T-helper 22 cell (primary cell): ENCODE measurements around the gene SIM1.

Experiments
- DNase-seq: peaks from one replicate; pipeline ENCODE4 v3.0.0-alpha.2; 2020; ENCODE audit warnings: low read depth

SIM1 gene, protein sequence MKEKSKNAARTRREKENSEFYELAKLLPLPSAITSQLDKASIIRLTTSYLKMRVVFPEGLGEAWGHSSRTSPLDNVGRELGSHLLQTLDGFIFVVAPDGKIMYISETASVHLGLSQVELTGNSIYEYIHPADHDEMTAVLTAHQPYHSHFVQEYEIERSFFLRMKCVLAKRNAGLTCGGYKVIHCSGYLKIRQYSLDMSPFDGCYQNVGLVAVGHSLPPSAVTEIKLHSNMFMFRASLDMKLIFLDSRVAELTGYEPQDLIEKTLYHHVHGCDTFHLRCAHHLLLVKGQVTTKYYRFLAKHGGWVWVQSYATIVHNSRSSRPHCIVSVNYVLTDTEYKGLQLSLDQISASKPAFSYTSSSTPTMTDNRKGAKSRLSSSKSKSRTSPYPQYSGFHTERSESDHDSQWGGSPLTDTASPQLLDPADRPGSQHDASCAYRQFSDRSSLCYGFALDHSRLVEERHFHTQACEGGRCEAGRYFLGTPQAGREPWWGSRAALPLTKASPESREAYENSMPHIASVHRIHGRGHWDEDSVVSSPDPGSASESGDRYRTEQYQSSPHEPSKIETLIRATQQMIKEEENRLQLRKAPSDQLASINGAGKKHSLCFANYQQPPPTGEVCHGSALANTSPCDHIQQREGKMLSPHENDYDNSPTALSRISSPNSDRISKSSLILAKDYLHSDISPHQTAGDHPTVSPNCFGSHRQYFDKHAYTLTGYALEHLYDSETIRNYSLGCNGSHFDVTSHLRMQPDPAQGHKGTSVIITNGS

DNA sequence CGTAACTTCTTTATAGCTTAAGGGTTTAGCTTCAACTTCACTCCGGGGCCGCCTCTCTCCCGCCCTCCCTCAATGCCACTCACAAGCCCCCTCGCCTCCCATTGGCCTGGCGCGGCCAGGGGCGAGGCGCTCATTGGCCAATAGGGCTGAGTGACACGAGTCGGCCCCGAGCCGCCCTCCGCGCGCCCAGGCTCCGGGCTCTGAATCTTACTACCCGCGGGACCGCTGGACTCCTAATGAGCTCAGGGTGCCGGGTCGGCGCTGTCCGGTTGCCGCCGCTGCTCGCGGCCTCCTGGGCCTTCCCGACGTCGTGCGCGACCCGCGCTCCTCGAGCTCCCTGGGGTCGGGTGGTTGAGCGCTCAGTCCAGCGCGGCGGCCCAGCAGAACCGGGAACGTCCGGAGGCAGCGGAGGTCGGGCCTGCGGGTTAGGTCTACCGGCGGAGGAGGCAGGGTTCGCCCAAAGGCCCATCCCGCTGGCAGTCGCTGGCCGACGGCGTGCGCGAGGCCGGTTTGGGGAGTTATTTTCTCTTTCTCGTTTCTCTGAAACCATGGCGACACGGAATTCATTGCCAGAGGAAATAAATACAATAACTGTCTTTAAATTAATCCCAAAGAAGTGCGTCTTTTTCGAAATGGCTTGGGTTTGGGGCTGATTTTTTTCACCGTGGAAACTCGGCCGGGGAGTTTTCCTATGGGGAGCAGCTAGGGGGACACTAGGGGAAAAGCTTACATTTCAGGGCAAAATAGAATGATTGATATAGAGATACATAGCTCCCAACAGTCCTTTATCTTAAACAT is at the start of gene SIM1:
Gene SIM1, minus strand, starts transcription at position 19 of the 798 bp plus-strand sequence. CDS start 1,453 bp downstream, outside the sequence.
- DNase-seq, result no peak

DNA sequence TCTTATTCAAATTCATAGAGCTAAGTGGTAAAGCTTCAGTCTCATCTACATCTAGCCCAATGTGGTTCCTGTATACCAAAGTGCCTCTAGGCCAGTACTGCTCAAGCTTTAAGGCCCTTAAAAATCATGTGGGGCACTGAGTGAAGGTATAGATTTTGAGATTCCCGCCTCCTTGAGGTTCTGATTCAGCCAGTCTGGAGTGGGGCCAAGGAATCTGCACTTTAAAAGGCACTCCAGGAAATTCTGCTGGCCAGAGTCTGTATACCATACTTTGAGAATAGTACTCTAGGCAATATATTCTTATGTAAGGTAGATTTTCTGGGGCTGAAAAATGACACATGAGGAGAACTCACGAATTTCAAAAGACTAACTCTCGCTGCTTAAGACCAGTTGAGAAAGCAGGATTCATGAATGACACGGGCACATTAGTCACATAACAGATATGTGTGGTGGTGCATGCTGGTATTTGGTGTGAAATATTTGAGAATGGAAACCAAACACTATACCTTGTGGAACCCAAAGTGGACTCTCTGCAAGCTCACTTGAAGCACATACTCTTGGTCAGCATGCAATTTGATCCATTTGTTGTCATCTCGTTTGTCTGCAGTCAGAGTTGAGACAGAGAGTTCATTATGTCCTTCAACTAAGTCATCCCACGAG is 47.6 kb upstream of the SIM1 start:
- no peak for DNase-seq

DNA sequence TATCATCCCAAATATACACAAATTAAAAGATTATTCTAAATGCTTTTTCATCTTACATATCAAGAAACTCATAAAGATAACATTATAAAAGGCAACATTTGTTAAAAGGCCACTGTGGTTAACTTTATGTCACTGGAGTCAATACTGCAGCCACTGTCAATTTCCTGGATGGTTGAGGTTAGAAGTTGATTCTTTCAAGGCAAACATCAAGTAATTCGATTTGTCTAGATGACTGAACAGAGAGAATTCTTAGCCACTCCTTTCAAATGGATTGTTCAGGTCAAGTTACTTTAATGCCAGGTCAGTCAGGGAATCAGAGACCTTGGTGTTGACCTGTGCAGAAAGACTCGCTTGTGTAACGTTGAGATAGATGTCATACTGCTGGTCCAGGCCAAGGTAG is 44.4 kb upstream of the SIM1 start:
- no peak for DNase-seq

DNA sequence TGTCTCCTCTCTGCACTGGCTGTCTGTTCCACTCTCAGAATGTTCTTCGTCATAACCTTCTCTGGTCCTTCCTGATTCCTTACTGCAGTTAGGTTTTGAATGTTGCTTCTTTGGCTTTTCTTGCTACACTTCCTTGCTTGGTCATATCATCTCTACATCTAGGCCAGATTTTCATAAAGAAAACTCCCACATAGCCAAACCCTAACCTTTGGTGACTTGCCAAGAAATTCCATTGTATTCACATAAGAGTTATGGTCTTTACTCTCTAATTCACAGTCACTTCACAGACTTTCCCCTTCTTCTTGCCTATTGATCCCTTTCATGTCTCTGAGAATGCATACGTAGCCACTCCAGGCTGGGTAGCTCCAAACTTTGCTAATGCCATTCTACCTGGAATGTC is 41.9 kb upstream of the SIM1 start:
- DNase-seq, result no peak

DNA sequence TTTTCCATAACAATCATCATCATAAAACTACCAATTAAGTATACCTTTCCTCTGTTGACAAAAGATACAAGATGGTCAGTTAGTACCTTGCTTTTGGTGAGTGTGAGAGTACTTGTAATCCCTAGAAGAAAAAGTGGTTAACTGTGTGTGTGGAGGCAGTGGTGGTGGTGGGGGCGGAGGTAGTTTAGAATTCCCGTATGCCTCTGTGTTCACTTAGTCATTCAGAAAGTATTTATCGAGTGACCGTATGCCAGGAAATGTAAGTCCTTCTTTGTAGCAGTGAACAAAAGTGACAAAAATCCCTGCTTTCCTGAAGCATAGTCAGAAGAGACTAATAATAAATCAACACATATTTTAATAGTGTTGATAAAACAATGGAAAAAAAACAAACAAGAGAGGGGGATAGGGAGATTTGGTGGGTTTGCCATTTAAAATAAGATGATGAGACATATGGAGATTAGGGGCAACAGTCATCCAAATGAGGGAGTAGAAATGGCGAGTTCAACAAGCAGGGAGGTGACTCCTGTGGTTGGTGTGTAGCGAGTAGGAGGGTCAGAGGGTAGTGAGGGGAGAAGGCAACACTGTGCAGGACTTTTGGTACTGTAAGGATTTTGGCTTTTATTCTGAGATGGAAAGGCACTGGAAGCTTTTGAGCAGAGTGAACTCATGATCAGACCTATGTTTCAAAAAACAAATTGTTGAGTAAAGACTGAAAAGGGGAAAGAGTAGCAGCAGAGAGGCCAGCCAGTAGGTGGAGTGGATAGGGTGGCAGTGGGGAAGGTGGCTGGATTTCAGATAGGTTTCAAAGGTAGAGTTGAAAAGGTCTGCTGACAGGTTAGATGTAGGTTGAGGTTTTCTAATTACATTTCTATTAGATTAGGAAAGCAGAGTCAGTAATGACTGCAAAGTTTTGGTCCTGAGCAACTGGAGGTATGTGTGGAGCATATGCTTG is 40.3 kb upstream of the SIM1 start:
- no peak for DNase-seq

DNA sequence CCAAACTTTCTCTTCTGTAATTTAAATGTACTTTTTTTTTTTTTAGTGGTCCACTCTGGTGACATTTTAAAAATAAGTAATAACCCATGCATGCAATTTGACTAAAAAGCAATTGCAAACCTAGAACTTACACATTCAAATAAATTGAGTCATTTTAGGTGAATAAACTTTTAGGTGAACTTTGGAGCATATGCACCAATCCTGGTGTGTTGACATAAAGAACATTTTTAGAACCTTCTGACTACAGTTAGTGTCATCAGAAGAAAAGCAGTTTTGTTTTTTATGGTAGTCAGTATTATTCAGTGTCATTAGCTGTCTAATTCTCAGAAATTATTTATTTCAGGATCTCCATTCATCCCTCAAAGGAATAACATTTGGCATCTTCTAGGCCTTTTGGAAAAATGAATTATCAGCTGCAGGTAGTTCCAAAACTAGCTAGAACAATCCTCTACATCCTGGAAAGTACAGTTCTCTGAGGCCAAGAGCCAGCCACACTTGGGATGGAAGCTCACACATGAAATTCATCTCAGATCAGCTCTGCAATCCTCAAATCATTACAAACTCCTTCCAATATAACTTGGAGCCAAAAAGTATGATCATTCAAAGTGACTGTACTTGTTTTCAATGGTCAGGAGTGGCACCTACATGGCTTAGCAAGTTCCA is 38.5 kb upstream of the SIM1 start:
- DNase-seq, result no peak

DNA sequence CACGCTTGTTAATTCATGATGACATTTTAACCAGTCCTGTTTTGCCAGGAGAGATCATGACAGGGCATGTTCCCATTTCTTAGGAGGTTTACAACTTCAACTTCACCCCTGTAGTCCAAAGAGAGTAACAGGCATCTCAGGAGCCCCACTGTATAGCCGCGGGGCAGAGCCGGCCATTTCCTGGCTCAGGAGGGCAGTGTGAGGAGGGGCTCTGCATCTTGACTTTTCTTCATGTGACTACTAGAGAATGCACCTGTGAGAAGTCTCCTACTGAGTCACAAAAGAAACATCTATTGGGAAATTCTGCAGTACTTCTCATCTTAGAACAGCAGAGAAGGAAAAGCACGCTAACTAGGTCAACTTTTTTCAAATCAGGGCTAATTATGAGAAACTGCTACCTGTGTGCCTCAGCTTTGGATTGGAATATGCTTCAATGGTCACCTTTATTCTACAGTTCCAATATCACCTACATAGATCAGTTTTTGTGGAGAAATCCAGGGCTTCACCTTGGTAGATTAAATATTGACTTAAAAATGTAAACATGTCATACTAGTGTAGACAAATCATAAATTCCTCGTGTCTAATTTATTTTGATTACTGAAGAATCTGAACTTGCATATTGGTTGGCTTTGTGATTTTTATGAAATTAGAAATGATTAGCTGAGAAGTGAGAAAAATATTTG is 28.6 kb upstream of the SIM1 start:
- no peak for DNase-seq

DNA sequence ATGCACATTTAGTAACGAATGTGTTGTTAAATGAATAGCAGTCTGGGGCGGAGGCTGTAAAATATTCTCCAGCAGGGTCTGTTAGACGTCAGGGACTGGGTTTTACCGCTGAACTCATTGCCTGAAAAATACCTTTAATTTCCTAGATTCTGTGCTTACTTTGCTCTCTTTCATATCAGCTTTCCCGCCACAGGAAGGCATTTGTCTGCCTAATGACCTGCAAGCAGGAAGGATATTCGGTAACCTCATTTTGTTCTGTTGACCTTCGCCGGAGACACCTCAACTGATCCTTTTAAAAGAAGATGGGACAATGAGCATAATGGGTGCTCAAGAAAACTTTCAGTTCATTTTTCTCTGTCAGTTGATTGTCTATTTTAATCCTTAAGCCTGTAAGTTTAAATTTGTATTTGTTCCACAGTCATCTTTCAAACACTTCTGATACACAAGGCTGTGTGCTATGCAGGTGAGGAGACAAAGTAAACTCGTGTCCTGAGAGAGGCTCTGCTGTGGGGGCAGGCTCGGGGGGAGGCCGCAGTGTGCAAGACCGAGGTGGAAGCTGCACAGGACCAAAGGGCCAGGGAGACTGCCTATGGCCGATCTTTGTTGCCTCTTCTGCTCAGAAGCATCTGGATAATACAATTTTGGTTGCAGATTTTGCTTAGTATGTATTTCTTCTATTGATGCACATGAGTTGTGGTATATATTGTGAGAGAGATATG is 27.4 kb upstream of the SIM1 start:
- DNase-seq, result no peak

DNA sequence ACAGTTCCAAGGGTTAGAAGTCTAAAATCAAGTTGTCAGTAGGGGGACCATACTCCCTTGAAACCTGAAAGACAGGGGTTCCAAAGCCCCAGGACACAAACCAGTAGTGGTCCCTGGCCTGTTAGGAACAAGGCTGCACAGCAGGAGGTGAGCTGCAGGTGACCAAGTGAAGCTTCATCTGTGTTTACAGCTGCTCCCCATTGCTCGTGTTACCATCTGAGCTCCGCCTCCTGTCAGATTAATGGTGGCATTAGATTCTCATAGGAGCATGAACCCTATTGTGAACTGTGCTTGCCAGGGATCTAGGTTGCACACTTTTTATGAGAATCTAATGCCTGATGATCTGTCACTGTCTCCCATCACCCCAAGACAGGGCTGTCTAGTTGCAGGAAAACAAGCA is 25.3 kb upstream of the SIM1 start:
- no peak for DNase-seq

DNA sequence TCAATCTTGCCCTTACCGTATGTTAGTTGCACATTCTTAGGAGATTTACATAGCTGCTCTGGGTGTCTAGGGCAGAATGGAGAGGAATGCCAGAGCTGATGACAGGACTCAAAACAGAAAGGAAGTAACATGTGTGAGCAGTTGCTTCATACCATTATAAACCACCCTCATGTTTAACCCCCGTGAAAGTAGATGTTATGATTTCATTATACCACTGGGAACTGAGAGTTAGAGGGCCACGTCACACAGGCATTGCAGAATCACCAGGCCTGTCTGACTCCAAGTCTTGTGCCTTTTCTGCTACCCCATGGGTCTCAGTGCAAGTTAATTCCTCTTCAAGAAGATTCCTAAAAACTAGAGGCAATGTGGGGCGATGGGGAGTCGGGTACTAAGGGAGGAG is 23.5 kb upstream of the SIM1 start:
- DNase-seq, result no peak

DNA sequence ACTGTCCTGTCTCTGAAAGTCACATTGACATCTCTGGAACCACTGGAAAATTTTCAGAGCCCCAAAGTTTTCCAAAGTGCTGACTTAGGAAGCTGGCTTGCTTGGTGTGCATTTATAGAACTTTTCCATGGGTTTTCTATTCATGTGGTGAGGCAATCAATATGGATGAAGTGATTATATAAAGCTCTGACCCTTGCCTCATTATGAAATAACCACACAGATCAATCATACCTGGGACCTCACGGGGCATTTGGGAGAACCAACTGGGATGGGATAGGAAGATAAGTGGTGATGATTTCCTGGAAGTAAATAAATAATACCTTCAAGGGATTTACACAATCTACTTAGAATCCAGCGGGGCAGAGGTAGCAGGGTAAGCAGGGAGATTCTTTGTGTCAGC is 22.9 kb upstream of the SIM1 start:
- no peak for DNase-seq

DNA sequence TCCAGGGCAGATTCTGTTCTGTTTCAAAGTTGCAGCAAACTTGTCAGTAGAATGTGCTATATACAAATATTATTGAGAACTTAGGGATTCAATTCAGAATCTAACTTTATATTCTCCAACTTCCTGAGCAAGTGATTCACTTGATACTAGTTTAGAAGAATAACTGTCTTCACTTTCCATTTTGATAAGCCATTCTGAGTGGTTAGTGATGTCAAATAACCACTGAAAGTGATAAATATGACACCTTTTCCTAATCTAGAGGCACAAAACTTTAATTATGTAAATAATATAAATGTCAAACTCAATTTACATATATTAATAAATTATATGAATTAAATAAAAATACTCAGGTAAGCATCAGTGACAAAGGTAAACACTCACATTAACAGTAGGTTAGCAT is 20.5 kb upstream of the SIM1 start:
- no peak for DNase-seq

DNA sequence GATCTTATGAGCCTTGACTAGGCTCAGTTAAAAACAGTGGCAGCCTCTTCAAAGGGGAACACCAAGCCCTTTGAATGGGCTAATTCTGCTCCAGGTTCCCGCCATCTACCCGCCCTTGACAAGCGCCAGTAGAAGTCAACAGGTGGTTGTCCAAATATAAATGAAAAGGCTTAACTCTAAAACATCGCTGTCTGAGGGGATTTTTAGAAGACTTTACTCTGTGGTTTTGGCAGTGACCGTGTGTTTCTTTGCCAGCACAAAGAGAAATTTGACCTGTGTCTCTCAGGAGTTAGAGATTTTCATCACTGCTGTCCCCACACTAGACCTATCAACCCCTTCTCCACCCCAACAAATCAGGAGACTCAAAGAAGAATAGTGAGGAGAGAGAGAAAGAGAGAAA is 19.8 kb upstream of the SIM1 start:
- no peak for DNase-seq

DNA sequence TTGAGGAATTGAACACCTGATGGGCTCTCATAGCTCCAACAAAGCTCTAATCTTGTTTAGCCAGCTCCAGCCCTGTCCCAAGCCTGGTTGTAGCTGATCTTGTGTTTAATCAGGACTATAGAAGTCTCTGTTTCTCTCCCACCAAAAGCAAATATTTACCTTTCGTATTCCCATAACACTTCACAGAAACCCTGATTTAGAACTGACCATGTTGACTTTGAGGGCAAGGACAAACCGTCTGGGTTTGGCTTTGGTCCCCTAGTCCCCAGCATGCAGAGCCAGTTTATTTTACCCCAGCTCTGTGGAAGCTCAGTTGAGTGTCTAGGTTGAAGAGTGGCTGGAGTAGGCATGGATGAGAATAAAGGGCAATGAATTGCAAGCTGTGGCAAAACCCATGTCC is 18.0 kb upstream of the SIM1 start:
- no peak for DNase-seq

DNA sequence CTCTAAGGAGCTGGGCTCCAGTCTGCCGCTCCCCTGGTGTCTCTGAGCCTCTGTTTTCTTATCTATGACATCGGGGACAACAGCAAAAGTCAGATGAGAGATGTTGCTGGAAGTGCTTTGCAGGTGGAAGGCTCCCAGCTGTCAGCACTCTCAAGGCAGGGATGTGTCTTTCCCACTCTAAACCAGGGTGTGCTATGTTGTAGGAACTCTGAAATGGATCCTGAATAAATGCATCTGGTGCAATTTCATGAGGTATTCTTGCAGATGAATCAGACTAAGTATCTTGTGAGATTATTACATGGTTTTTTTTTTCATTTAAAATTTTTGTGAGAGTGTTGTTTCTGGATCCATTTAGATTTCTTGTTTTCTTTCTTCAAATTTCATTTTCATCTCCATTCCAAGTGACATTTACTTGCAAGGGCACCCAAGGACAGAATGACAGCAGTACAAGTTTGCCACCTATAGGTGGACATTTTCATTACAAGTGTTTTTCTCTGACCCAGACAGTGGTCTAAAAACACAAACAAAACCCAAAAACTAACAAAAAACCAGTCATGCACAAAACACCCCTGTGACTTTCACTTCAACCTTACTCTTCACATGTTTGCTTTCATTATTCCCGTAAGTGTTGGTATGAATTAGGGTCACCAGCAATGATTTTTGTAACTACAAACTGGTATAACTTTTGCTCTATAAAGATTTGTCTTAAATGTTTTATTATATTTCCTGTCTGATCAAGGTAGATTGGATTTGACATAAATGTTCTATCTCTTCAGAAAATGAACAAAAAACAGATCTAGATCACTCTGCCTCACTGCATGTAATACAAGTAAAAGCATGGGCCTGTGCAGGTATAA is 14.7 kb upstream of the SIM1 start:
- no peak for DNase-seq

DNA sequence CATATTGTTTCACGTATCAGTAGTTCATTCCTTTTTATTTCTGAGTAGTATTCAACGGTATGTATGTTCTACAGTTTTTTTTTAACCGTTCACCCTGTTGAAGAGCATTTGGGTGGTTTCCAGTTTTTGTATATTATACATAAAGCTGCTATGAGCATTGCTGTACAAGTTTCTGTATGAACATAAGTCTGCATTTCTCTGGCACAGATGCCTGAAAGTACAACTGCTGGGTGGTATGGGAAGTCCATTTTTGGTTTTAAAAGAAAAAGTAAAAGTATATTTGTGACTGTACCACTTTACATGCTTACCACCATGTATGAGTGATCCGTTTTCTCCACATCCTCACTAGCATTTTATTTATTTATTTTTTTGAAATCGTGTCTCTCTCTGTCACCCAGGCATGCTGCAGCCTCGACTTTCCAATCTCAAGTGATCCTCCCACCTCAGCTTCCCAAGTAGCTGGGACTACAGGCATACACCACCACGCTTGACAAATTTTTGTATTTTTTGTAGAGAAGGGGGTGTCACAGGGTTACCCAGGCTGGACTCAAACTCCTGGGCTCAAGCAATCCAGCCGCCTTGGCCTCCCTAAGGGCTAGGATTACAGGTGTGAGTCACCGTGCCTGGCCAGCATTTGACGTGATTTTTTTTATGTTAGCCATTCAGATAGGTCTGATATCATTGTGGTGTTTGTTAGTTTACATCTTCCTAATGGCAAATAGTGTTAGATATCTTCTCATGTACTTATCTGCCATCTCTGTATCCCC is 11.0 kb upstream of the SIM1 start:
- DNase-seq, result no peak

DNA sequence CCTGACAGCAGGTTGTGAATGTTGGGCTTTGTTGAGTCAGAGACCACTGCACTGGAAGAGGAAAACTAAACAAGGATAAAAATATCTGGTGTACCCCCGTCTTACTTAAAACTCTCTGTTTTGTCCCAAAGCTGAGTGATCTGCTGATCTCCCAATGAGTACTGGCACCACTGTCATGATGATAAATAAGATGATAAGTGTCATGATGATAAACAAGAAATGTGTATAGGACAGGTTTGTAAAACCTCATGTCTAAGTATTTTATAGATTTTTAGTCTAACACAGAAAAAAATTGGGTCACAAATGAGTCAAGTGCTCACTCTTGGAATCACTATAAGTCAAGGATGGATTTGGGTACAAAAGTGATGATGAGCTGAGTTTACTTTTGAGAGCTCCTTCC is 8.5 kb upstream of the SIM1 start:
- DNase-seq, result no peak
